Posterior cingulate gyrus (tissue), 11 donors: ENCODE results near the gene SMIM32.

Experiments used
- DNase-seq, 10 donors: peaks; one replicate each; pipeline versions ENCODE4 v3.0.0 to v3.0.0-alpha.2; 2020 to 2021; ENCODE audit warnings: mixed read lengths in 3 of 10
- intact Hi-C: fragments of 100-400 bp; cut with DNase I; formaldehyde crosslinking; loops from one replicate; pipeline ENCODE4 v1.15.1; 2023

The SMIM32 gene

DNA sequence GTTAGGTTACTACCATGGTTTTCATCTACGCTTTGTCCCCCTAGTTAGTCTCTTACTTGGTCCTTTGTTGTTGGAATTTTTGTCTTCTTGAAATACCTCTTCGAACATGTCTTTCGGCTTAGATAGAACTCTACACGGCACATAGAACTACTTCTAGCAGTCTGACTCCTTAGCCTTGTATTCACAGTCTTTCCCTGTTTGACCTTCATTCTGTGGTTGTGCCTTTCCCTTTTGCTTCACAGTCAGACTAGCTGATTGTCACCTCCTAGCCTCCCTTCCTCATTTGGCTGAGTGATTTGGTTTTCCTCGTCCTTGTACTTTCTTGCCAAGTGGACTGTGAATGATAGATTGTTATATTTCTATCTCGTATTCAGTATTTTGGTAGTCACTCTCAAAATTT is 49.6 kb downstream of the SMIM32 start:
- DNase-seq: no peak
- intact Hi-C loops: no loop called here

GRCh38 chr5:136141561-136141960 is 51.4 kb downstream of the SMIM32 start:
- intact Hi-C loops: no loop called here
- no peak for DNase-seq
